Activated naive CD4-positive, alpha-beta T cell treated with Interleukin-2 at 50 U/mL for 16 hours (primary cell): ENCODE results near the gene CPXM1.
"Not testable (repeated sequence)": the region's sequence is repeated elsewhere in the genome, so short reads cannot be mapped to it uniquely, and the experiment has no call there.

Source experiments
- DNase-seq: peaks from one replicate; pipeline ENCODE4 v3.0.0-alpha.2; 2020

The CPXM1 gene

GRCh38 chr20:2799688-2800520, 523 bp downstream of the CPXM1 start:
- no peak for DNase-seq

GRCh38 chr20:2799271-2799670, 1.2 kb downstream of the CPXM1 start:
- no peak for DNase-seq

GRCh38 chr20:2798814-2799213, 1.6 kb downstream of the CPXM1 start:
- no peak for DNase-seq

GRCh38 chr20:2798095-2798805, 2.2 kb downstream of the CPXM1 start:
- no peak for DNase-seq

- no peak for DNase-seq
These were observed 3.1 kb downstream of the CPXM1 start for GRCh38 chr20:2797136-2797983.

GRCh38 chr20:2796011-2796660, 4.3 kb downstream of the CPXM1 start:
- no peak for DNase-seq

- DNase-seq = no peak
These were observed 5.0 kb downstream of the CPXM1 start for GRCh38 chr20:2795451-2795850.

GRCh38 chr20:2794866-2795447, 5.5 kb downstream of the CPXM1 start:
- DNase-seq = no peak

GRCh38 chr20:2794202-2794748, 6.2 kb downstream of the CPXM1 start:
- no peak for DNase-seq

- no peak for DNase-seq
These were observed 7.0 kb downstream of the CPXM1 start for GRCh38 chr20:2793471-2793870.

- DNase-seq = no peak
These were observed 16.4 kb downstream of the CPXM1 start for GRCh38 chr20:2783908-2784566.

GRCh38 chr20:2780948-2781347, 19.5 kb downstream of the CPXM1 start:
- DNase-seq = no peak

- no peak for DNase-seq
These were observed 21.7 kb downstream of the CPXM1 start for GRCh38 chr20:2778602-2779321.

- no peak for DNase-seq
These were observed 25.3 kb downstream of the CPXM1 start for GRCh38 chr20:2775139-2775538.

- DNase-seq = no peak
These were observed 26.6 kb downstream of the CPXM1 start for GRCh38 chr20:2773812-2774211.

GRCh38 chr20:2771631-2772080, 28.8 kb downstream of the CPXM1 start:
- DNase-seq = no peak

GRCh38 chr20:2770091-2770490, 30.3 kb downstream of the CPXM1 start:
- DNase-seq = not testable (repeated sequence)

GRCh38 chr20:2768632-2769015, 31.8 kb downstream of the CPXM1 start:
- DNase-seq = no peak

GRCh38 chr20:2767768-2768631, 32.4 kb downstream of the CPXM1 start:
- no peak for DNase-seq

GRCh38 chr20:2763186-2763585, 37.2 kb downstream of the CPXM1 start:
- DNase-seq = no peak
